Astrocyte (in vitro differentiated cells and primary cell): ENCODE data around the gene S100A9. TPM values are rescaled to one million over a fixed set of nuclear protein-coding genes. Genes with fewer than 3 reads are reported as not detected.

Experiments used
- DNase-seq: peaks from one replicate; pipeline ENCODE4 v3.0.0-alpha.2; 2010; ENCODE audit warnings: low read depth
- FAIRE-seq: peaks from 2 replicates; lab custom pipeline; 2011; peaks lifted over from hg19 to GRCh38; lab: Jason Lieb, UNC
- H2AFZ ChIP-seq: 2 replicates; pipeline ENCODE4 v1.6.0; 2012; ENCODE audit warnings: low read depth, low read length, inconsistent platforms
- H3K27ac ChIP-seq: 2 replicates; pipeline ENCODE4 v1.5.1; 2011; ENCODE audit warnings: low read depth, low read length, inconsistent platforms
- H3K27me3 ChIP-seq: 2 replicates; pipeline ENCODE4 v1.6.0; 2011; ENCODE audit warnings: low read length, inconsistent platforms; ENCODE audit not compliant: insufficient read depth
- H3K36me3 ChIP-seq: 2 replicates; pipeline ENCODE4 v1.5.1; 2011; ENCODE audit warnings: low read length, inconsistent platforms; ENCODE audit not compliant: insufficient read depth
- H3K4me1 ChIP-seq: 2 replicates; pipeline ENCODE4 v1.5.1; 2011; ENCODE audit warnings: low read length, inconsistent platforms; ENCODE audit not compliant: insufficient read depth
- H3K4me2 ChIP-seq: 2 replicates; pipeline ENCODE4 v1.6.0; 2012; ENCODE audit warnings: low read length, inconsistent platforms
- H3K4me3 ChIP-seq: 2 replicates; pipeline ENCODE4 v1.5.1; 2011; ENCODE audit warnings: low read depth, mild to moderate bottlenecking, low read length, inconsistent platforms; ENCODE audit not compliant: insufficient read depth
- H3K79me2 ChIP-seq: 2 replicates; pipeline ENCODE4 v1.6.0; 2012; ENCODE audit warnings: mild to moderate bottlenecking, low read length, inconsistent platforms; ENCODE audit not compliant: insufficient read depth
- H3K9ac ChIP-seq: 2 replicates; pipeline ENCODE4 v1.6.0; 2012; ENCODE audit warnings: mild to moderate bottlenecking, low read length, inconsistent platforms
- H3K9me3 ChIP-seq: 2 replicates; pipeline ENCODE4 v1.5.1; 2012; ENCODE audit warnings: low read depth, mild to moderate bottlenecking, low read length, inconsistent platforms; ENCODE audit not compliant: insufficient read depth
- H4K20me1 ChIP-seq: 2 replicates; pipeline ENCODE4 v1.6.0; 2012; ENCODE audit warnings: low read length, inconsistent platforms; ENCODE audit not compliant: insufficient read depth
- H3K27ac Mint-ChIP-seq: one replicate; pipeline ENCODE4 v1.8.0; 2021; ENCODE audit warnings: mild to moderate bottlenecking, mixed read lengths; ENCODE audit not compliant: unreplicated experiment
- H3K27me3 Mint-ChIP-seq: one replicate; pipeline ENCODE4 v1.8.0; 2021; ENCODE audit warnings: low read depth, mixed read lengths; ENCODE audit not compliant: unreplicated experiment
- H3K36me3 Mint-ChIP-seq: one replicate; pipeline ENCODE4 v1.8.0; 2021; ENCODE audit warnings: low read depth, mixed read lengths; ENCODE audit not compliant: unreplicated experiment
- H3K4me1 Mint-ChIP-seq: one replicate; pipeline ENCODE4 v1.8.0; 2021; ENCODE audit warnings: low read depth, mixed read lengths; ENCODE audit not compliant: unreplicated experiment
- H3K4me3 Mint-ChIP-seq: one replicate; pipeline ENCODE4 v1.8.0; 2021; ENCODE audit warnings: mild to moderate bottlenecking, moderate library complexity, mixed read lengths; ENCODE audit not compliant: unreplicated experiment
- H3K9me3 Mint-ChIP-seq: one replicate; pipeline ENCODE4 v1.8.0; 2021; ENCODE audit warnings: mild to moderate bottlenecking, mixed read lengths; ENCODE audit not compliant: unreplicated experiment
- EZH2 ChIP-seq: IDR thresholded peaks from 2 replicates; pipeline ENCODE4 v1.6.1; 2012; ENCODE audit warnings: mild to moderate bottlenecking, low read length, inconsistent platforms; ENCODE audit not compliant: insufficient read depth
- total RNA-seq: library from RNA; stranded (reverse); gene quantifications from 2 replicates; pipeline ENCODE4 v1.2.1, GENCODE V29; 2021
- TF ChIP-seq, protein P1 (sequence below): IDR thresholded peaks from 2 replicates; pipeline ENCODE4 v1.5.1; 2011; ENCODE audit warnings: low read depth, mild to moderate bottlenecking, inconsistent platforms, low read length, moderate library complexity; ENCODE audit not compliant: insufficient read depth

Gene S100A9
- total RNA-seq, 1 donor from 2014 or later, result 1.8 TPM

- H3K4me1 ChIP-seq, result no peaks in the 10 kb centered on the region
- Mint-ChIP-seq H3K9me3 (peaks cover 10% of the 10 kb centered on the region), H3K36me3 (no peaks in the 10 kb centered on the region), H3K27ac (no peak overlapping the region), H3K27me3 (peaks cover 40% of the 10 kb centered on the region), H3K4me1 (no peaks in the 10 kb centered on the region), H3K4me3 (no peak overlapping the region)
- H3K9me3 ChIP-seq, result peaks cover 3% of the 10 kb centered on the region
- H3K9ac ChIP-seq, result no peak overlapping the region
- H3K36me3 ChIP-seq, result no peaks in the 10 kb centered on the region
- H3K27me3 ChIP-seq, result no peaks in the 10 kb centered on the region
- H3K4me3 ChIP-seq, result no peak overlapping the region
- H3K79me2 ChIP-seq, result no peaks in the 10 kb centered on the region
- no peak overlapping the region for H2AFZ ChIP-seq
- TF ChIP-seq EZH2, result no peak
- FAIRE-seq (no peak), DNase-seq (no peak)
- no peak overlapping the region for H3K4me2 ChIP-seq
- no peak overlapping the region for H3K27ac ChIP-seq
- H4K20me1 ChIP-seq, result no peaks in the 10 kb centered on the region
These were observed 27.4 kb downstream of the S100A9 start for GRCh38 chr1:153384958-153385580.

- no peak overlapping the region for H3K4me3 ChIP-seq
- no peaks in the 10 kb centered on the region for H3K9me3 ChIP-seq
- Mint-ChIP-seq H3K4me3 (no peak overlapping the region), H3K27ac (no peak overlapping the region), H3K36me3 (no peaks in the 10 kb centered on the region), H3K4me1 (no peaks in the 10 kb centered on the region), H3K9me3 (peaks cover 6% of the 10 kb centered on the region), H3K27me3 (peaks cover 41% of the 10 kb centered on the region)
- no peak for DNase-seq
- TF ChIP-seq EZH2, result no peak
- TF ChIP-seq, protein P1, sequence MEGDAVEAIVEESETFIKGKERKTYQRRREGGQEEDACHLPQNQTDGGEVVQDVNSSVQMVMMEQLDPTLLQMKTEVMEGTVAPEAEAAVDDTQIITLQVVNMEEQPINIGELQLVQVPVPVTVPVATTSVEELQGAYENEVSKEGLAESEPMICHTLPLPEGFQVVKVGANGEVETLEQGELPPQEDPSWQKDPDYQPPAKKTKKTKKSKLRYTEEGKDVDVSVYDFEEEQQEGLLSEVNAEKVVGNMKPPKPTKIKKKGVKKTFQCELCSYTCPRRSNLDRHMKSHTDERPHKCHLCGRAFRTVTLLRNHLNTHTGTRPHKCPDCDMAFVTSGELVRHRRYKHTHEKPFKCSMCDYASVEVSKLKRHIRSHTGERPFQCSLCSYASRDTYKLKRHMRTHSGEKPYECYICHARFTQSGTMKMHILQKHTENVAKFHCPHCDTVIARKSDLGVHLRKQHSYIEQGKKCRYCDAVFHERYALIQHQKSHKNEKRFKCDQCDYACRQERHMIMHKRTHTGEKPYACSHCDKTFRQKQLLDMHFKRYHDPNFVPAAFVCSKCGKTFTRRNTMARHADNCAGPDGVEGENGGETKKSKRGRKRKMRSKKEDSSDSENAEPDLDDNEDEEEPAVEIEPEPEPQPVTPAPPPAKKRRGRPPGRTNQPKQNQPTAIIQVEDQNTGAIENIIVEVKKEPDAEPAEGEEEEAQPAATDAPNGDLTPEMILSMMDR, result no peak
- H4K20me1 ChIP-seq, result no peaks in the 10 kb centered on the region
- no peak overlapping the region for H3K27ac ChIP-seq
- no peak overlapping the region for H3K9ac ChIP-seq
- H3K79me2 ChIP-seq, result no peaks in the 10 kb centered on the region
- no peak overlapping the region for H2AFZ ChIP-seq
- no peaks in the 10 kb centered on the region for H3K4me1 ChIP-seq
- H3K27me3 ChIP-seq, result no peaks in the 10 kb centered on the region
- H3K36me3 ChIP-seq, result no peaks in the 10 kb centered on the region
- H3K4me2 ChIP-seq, result no peak overlapping the region
- FAIRE-seq, result no peak
These were observed 28.8 kb downstream of the S100A9 start for GRCh38 chr1:153386500-153386901.

DNA sequence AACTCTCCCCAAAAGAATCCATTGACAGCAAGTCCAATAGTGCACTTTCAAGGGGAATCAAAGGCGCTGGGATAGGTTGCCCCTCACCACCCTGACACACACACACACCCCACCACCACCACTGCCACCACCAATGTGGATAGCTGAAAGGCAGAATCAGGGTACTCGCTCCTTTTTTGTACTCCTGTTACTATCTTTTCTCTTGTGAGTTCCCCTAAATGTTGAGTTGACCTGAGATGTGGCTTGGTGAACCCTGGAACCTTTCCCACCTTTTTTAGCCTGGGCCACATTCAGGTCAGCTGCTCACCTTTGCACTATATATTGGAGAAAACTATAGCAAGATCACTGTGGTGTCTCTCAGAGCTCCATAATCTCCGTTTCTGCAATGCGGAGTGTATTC lies 29.3 kb downstream of the S100A9 start:
- TF ChIP-seq, protein P1, result no peak
- no peak for TF ChIP-seq EZH2
- Histone ChIP-seq H3K36me3 (no peaks in the 10 kb centered on the region), H2AFZ (no peak overlapping the region), H3K9ac (no peak overlapping the region), H3K9me3 (no peaks in the 10 kb centered on the region), H3K27me3 (no peaks in the 10 kb centered on the region), H4K20me1 (no peaks in the 10 kb centered on the region), H3K79me2 (no peaks in the 10 kb centered on the region), H3K27ac (no peak overlapping the region), H3K4me2 (no peak overlapping the region), H3K4me1 (no peaks in the 10 kb centered on the region), H3K4me3 (no peak overlapping the region)
- no peak for DNase-seq
- Mint-ChIP-seq H3K27ac (no peak overlapping the region), H3K9me3 (peaks cover 1% of the 10 kb centered on the region), H3K27me3 (peaks cover 44% of the 10 kb centered on the region), H3K4me3 (no peak overlapping the region), H3K4me1 (no peaks in the 10 kb centered on the region), H3K36me3 (no peaks in the 10 kb centered on the region)
- no peak for FAIRE-seq
